Subcutaneous abdominal adipose tissue (tissue), 5 donors: ENCODE data around the gene CCDC47.
A peak's percentile ranks its signal among the peaks of the same experiment; 100 is the strongest.

Source experiments
- H3K27ac ChIP-seq: one replicate; pipeline ENCODE4 v1.7.0; 2013; ENCODE audit warnings: low read depth, mild to moderate bottlenecking, inconsistent platforms, low read length, moderate library complexity
- H3K27me3 ChIP-seq, 5 donors: one replicate each; pipeline ENCODE4 v1.7.0; 2013; ENCODE audit warnings: low read length in 5 of 5, inconsistent platforms in 1 of 5; ENCODE audit not compliant: control insufficient read depth in 5 of 5, insufficient read depth in 4 of 5
- H3K36me3 ChIP-seq, 5 donors: one replicate each; pipeline ENCODE4 v1.7.0; 2013; ENCODE audit warnings: low read length in 5 of 5; ENCODE audit not compliant: control insufficient read depth in 5 of 5, insufficient read depth in 5 of 5
- H3K4me1 ChIP-seq, 5 donors: one replicate each; pipeline ENCODE4 v1.7.0; 2013; ENCODE audit warnings: low read length in 5 of 5, mild to moderate bottlenecking in 3 of 5, moderate library complexity in 1 of 5; ENCODE audit not compliant: control insufficient read depth in 5 of 5, insufficient read depth in 5 of 5
- H3K4me3 ChIP-seq, 5 donors: one replicate each; pipeline ENCODE4 v1.7.0; 2013; ENCODE audit warnings: low read length in 5 of 5, low read depth in 1 of 5
- H3K9ac ChIP-seq, 5 donors: one replicate each; pipeline ENCODE4 v1.7.0; 2013; ENCODE audit warnings: low read length in 5 of 5, mild to moderate bottlenecking in 4 of 5, moderate library complexity in 3 of 5
- H3K9me3 ChIP-seq, 5 donors: one replicate each; pipeline ENCODE4 v1.7.0; 2013; ENCODE audit warnings: low read length in 5 of 5; ENCODE audit not compliant: control insufficient read depth in 5 of 5
- donor health status: healthy.
- donor health status: healthy.
- donor health status: healthy.
- donor health status: healthy.
- donor health status: healthy.

Gene CCDC47

GRCh38 chr17:63701868-63702720 lies 71.3 kb downstream of the CCDC47 start:
- Histone ChIP-seq H3K27ac (no peak overlapping the region), H3K9me3 (no peaks in the 10 kb centered on the region), H3K27me3 (no peaks in the 10 kb centered on the region), H3K4me3 (no peak overlapping the region), H3K4me1 (peaks cover 4 to 43% (median 36%) of the 10 kb centered on the region in 5 donors), H3K36me3 (peaks cover 0 to 46% (median 42%) of the 10 kb centered on the region in 5 donors), H3K9ac (no peak overlapping the region)

- Histone ChIP-seq H3K27ac (no peak overlapping the region), H3K27me3 (no peaks in the 10 kb centered on the region), H3K4me1 (peaks cover 4 to 50% (median 42%) of the 10 kb centered on the region in 5 donors), H3K9ac (peak overlapping the region in 2 of 5 donors; percentile 30 to 62), H3K36me3 (peaks cover 0 to 39% (median 37%) of the 10 kb centered on the region in 5 donors), H3K9me3 (no peaks in the 10 kb centered on the region), H3K4me3 (peak overlapping the region in 4 of 5 donors; percentile 30 to 61 (median 46))
Observed at GRCh38 chr17:63701456-63701820, 72.0 kb downstream of the CCDC47 start.

- Histone ChIP-seq H3K9me3 (no peaks in the 10 kb centered on the region), H3K27me3 (no peaks in the 10 kb centered on the region), H3K27ac (no peak overlapping the region), H3K4me3 (peak overlapping the region in 4 of 5 donors; percentile 30 to 61 (median 46)), H3K36me3 (peaks cover 0 to 33% (median 30%) of the 10 kb centered on the region in 5 donors), H3K4me1 (peaks cover 4 to 56% (median 45%) of the 10 kb centered on the region in 5 donors), H3K9ac (peak overlapping the region in 2 of 5 donors; percentile 45 to 62)
Observed at GRCh38 chr17:63700528-63701455, 72.6 kb downstream of the CCDC47 start.

DNA sequence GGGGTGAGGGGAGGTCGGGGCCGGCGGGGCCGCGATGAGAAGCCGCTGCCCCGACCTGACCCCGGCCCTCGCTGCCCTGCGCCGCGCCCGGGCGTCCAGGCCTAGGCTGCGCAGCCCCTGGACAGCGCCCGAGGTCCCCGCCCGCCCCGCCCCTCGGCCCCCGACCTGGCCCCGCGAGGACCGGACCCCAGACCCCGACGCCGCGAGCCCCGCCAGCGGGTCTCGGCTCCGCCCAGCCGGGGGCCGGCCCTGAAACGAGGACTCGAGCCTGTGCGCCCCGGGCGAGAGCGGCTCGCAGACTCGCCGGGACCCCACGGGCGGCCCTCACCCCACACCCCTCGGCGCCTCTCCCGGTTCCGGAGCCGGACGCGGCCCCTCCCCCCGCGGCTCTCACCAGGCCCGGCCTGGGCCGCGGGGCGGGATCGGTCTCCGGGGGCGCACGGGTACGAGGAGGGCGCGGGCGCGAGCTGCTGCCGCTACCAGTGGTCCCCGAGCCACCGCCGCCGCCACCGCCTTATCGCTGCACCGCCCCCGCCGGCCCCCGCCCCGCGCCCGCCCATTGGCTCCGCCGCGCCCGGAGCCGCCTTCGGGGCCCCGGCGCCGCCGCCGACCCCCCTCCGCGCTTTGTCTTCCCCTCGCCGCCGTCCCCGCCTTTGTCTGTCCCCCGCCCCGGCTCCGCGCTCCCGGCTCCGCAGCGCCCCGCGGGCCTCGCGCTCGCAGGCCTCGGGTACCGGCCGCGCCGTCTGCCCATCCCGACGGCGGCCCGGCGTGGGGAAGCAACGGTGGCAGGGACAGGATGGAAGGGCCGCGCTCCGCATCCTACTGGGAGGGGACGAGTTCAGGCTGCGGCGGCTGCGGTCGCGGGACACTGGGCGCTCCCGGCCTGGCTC lies 73.5 kb downstream of the CCDC47 start, which contains the start of gene LIMD2:
Gene LIMD2 (minus strand): TSS at position 488 of the 890 bp plus-strand sequence. CDS start 827 bp downstream, outside the sequence.
- no peaks in the 10 kb centered on the region for H3K27me3 ChIP-seq
- H3K4me1 ChIP-seq, result peaks cover 4 to 56% (median 45%) of the 10 kb centered on the region in 5 donors
- H3K9ac ChIP-seq, result peak within 1 kb of the TSS in 2 of 5 donors; percentile 45 to 62
- H3K36me3 ChIP-seq, result peaks cover 0 to 30% (median 25%) of the 10 kb centered on the region in 5 donors
- H3K4me3 ChIP-seq, result peak within 1 kb of the TSS in 4 of 5 donors; percentile 42 to 62 (median 54)
- H3K9me3 ChIP-seq, result no peaks in the 10 kb centered on the region
- no peak within 1 kb of the TSS for H3K27ac ChIP-seq

- H3K4me3 ChIP-seq, result peak overlapping the region in 4 of 5 donors; percentile 32 to 62 (median 46)
- peak overlapping the region in 1 of 5 donors; percentile 41 for H3K9ac ChIP-seq
- no peak overlapping the region for H3K27ac ChIP-seq
Observed at GRCh38 chr17:63698886-63699637, 74.3 kb downstream of the CCDC47 start.

GRCh38 chr17:63698381-63698885 lies 75.0 kb downstream of the CCDC47 start:
- H3K27ac ChIP-seq, result no peak overlapping the region
- peaks cover 4 to 61% (median 45%) of the 10 kb centered on the region in 5 donors for H3K4me1 ChIP-seq
- peak overlapping the region in 3 of 5 donors; percentile 44 to 62 (median 49) for H3K4me3 ChIP-seq

More at GRCh38 chr17:63698886-63699637, 74.3 kb downstream of the CCDC47 start:
- Histone ChIP-seq H3K4me1 (peaks cover 4 to 61% (median 45%) of the 10 kb centered on the region in 5 donors), H3K9me3 (no peaks in the 10 kb centered on the region), H3K27me3 (no peaks in the 10 kb centered on the region), H3K36me3 (peaks cover 0 to 30% (median 25%) of the 10 kb centered on the region in 5 donors)

DNA sequence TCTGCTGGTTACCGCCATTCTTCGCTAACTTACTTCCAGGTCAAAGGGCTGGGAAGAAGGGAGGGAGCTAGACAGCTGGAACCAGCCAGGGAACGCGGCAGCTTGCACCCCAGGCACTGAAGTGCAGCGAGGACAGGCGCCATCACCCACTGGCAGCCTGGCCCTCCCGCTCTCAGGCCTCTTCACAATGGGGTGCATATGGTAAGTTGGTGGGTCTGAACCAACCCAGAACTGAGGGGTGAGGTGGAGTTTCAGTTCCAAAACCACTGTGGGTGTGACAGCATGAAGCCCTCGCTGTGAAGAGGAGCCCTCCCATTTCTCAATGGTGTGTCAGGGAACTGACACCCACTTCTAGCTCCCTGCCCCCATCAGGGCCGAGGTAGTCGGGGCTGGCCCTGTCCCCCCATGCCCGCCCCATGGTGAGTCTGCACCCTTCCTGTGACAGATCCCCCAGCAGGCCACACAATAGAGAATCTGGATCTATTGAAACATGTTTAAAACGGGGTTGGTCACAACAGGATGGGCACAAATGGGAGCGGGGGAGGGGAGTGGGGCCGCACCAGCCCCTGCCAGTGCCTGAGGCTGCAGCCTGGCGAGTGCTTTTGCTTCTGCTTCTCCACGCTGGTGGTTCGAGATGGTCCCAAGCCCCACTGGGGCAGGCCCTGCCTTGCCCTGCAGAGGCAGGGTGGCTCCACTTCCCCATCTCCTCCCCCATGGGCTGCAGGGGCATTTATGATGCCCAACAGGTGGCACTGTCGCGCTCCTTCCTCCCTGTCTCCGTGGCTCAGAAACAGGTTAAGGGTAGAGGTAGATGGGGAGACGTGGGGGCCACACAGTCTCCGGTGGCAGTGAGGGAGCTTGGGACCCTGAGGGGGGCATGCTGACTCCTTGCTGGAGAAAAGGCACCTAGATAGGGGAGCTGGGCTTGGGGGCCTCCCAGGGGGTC lies 75.8 kb downstream of the CCDC47 start:
- H3K9me3 ChIP-seq, result no peaks in the 10 kb centered on the region
- H3K4me1 ChIP-seq, result peaks cover 4 to 61% (median 45%) of the 10 kb centered on the region in 5 donors
- peaks cover 0 to 30% (median 25%) of the 10 kb centered on the region in 5 donors for H3K36me3 ChIP-seq
- no peak overlapping the region for H3K9ac ChIP-seq
- peak overlapping the region in 2 of 5 donors; percentile 12 to 49 for H3K4me3 ChIP-seq
- no peak overlapping the region for H3K27ac ChIP-seq
- H3K27me3 ChIP-seq, result no peaks in the 10 kb centered on the region

More at GRCh38 chr17:63698381-63698885, 75.0 kb downstream of the CCDC47 start:
- Histone ChIP-seq H3K36me3 (peaks cover 0 to 30% (median 25%) of the 10 kb centered on the region in 5 donors), H3K9me3 (no peaks in the 10 kb centered on the region), H3K9ac (peak overlapping the region in 1 of 5 donors; percentile 19), H3K27me3 (no peaks in the 10 kb centered on the region)
